ENCODE results near the gene BPIFB6.

Gene BPIFB6, protein sequence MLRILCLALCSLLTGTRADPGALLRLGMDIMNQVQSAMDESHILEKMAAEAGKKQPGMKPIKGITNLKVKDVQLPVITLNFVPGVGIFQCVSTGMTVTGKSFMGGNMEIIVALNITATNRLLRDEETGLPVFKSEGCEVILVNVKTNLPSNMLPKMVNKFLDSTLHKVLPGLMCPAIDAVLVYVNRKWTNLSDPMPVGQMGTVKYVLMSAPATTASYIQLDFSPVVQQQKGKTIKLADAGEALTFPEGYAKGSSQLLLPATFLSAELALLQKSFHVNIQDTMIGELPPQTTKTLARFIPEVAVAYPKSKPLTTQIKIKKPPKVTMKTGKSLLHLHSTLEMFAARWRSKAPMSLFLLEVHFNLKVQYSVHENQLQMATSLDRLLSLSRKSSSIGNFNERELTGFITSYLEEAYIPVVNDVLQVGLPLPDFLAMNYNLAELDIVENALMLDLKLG

GRCh38 chr20:33031531-33031930, at the start of gene BPIFB6:
TSS of gene BPIFB6 (plus strand) at chr20:33031648. CDS start at chr20:33031648, 0 bp downstream.
- H3K4me3 ChIP-seq (replicated peaks in 1 of 2; ENCODE audit: low read depth in 2 of 2, low read length in 2 of 2), result no peak within 1 kb of the TSS
- no peak for DNase-seq (ENCODE audit: low read depth in 2 of 2)
- TF ChIP-seq, protein P1, sequence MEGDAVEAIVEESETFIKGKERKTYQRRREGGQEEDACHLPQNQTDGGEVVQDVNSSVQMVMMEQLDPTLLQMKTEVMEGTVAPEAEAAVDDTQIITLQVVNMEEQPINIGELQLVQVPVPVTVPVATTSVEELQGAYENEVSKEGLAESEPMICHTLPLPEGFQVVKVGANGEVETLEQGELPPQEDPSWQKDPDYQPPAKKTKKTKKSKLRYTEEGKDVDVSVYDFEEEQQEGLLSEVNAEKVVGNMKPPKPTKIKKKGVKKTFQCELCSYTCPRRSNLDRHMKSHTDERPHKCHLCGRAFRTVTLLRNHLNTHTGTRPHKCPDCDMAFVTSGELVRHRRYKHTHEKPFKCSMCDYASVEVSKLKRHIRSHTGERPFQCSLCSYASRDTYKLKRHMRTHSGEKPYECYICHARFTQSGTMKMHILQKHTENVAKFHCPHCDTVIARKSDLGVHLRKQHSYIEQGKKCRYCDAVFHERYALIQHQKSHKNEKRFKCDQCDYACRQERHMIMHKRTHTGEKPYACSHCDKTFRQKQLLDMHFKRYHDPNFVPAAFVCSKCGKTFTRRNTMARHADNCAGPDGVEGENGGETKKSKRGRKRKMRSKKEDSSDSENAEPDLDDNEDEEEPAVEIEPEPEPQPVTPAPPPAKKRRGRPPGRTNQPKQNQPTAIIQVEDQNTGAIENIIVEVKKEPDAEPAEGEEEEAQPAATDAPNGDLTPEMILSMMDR (IDR thresholded peaks at IDR 0.05; ENCODE audit: low read depth, low read length), result no peak

GRCh38 chr20:32982617-32983458, 48.6 kb upstream of the BPIFB6 start:
- TF ChIP-seq, protein P1 (IDR thresholded peaks at IDR 0.05; ENCODE audit: low read depth, low read length), result no peak
- DNase-seq (ENCODE audit: low read depth in 2 of 2), result no peak
- no peak overlapping the region for H3K4me3 ChIP-seq (replicated peaks in 1 of 2; ENCODE audit: low read depth in 2 of 2, low read length in 2 of 2)

- TF ChIP-seq, protein P1 (IDR thresholded peaks at IDR 0.05; ENCODE audit: low read depth, low read length), result no peak
- H3K4me3 ChIP-seq (replicated peaks in 1 of 2; ENCODE audit: low read depth in 2 of 2, low read length in 2 of 2), result no peak overlapping the region
- DNase-seq (ENCODE audit: low read depth in 2 of 2), result no peak
Measured at GRCh38 chr20:32983459-32984112, 47.9 kb upstream of the BPIFB6 start.

DNA sequence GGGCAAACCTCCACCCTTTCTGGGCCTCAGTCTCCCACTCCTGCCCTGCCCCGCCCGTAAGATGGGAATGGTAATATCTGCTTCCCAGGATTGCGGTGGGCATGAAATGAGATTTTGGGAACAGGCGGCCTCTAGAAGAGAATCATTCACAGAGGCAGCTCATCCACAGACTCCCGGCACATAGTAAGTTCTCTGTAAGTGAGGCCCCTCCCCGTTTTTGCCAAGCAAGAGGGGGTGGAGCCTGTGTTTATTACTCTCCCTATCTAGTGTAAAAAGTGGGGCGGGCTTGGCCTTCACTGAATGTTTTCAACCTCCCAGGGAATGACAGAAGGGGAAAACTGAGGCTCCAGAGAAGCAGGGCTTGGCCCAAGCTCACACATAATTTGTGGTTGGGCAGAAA, 47.3 kb upstream of the BPIFB6 start:
- TF ChIP-seq, protein P1 (IDR thresholded peaks at IDR 0.05; ENCODE audit: low read depth, low read length), result no peak
- no peak overlapping the region for H3K4me3 ChIP-seq (replicated peaks in 1 of 2; ENCODE audit: low read depth in 2 of 2, low read length in 2 of 2)
- no peak for DNase-seq (ENCODE audit: low read depth in 2 of 2)

DNA sequence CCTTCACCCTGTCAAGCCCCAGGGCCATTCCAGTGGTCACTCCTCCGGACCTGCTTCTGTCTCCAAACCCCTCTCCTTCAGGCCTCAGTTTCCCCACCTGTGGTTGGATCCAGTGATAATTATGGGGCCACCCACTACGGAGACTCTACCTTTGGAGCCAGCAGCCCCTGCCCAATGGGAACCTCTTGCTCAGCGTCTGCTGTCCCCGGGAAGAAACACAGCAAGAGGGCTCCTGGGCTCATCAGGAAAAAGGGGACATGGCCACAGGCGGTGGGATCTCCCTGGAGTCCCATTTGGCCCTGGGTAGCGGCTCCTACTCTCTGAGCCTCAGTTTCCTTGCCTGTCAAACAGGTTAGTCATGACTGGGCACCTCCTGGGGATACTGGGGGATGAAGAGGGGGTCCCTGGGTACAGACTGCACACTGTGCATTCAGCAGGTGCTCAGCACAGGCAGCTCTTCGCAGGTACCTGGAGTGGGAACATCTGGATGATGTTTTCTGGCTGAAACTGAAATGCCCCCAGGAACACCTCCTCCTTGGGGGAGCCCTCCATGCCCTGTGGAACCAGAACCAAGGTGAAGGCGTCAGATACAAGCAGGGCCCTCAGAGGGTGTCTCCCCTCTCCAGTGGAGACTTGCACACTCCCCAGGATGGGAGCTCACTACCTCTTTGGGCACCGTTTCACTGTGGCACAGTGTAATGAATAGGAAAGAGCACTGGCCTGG, 46.7 kb upstream of the BPIFB6 start:
- no peak for DNase-seq (ENCODE audit: low read depth in 2 of 2)
- no peak overlapping the region for H3K4me3 ChIP-seq (replicated peaks in 1 of 2; ENCODE audit: low read depth in 2 of 2, low read length in 2 of 2)
- TF ChIP-seq, protein P1 (IDR thresholded peaks at IDR 0.05; ENCODE audit: low read depth, low read length), result no peak

- TF ChIP-seq, protein P1 (IDR thresholded peaks at IDR 0.05; ENCODE audit: low read depth, low read length), result no peak
Measured at GRCh38 chr20:32985596-32985995, 45.9 kb upstream of the BPIFB6 start.

More at GRCh38 chr20:32985596-32985995, 45.9 kb upstream of the BPIFB6 start:
- no peak overlapping the region for H3K4me3 ChIP-seq (replicated peaks in 1 of 2; ENCODE audit: low read depth in 2 of 2, low read length in 2 of 2)
- DNase-seq (ENCODE audit: low read depth in 2 of 2), result no peak

All from cardiac fibroblast (primary cell).